Stimulated activated CD8-positive, alpha-beta memory T cell treated with anti-CD3 and anti-CD28 coated beads, Interleukin-4, amount 100 ng/mL, for 48 hours (primary cell): Measurements from ENCODE around the gene RNASEH2C.

ENCODE experiments used
- DNase-seq: peaks from one replicate; pipeline ENCODE4 v3.0.0-alpha.2; 2020

RNASEH2C gene

DNA sequence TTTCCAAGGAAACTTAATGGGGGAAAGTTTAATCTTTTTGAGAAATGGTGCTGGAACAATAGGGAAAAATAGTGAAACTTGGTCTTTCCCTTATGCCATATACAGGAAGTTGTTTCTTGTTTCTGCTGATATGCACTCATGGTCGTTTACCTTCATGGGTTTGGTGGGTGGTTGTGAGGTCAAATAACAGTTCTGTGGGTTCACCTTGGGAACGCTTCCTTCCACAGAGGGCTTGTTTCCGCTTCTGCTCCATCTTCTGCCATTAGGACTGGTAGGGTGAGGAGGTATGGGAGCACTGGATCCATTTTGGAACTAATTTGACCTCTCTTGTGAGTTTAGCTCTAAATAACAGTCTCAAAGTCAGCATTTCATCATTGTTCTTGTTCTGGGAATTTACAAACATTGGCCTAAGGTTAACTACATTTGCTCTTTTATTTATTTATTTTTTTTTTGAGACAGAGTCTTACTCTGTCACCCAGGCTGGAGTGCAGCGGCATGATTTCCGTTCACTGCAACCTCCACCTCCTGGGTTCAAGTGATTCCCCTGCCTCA, 40.3 kb downstream of the RNASEH2C start:
- no peak for DNase-seq

DNA sequence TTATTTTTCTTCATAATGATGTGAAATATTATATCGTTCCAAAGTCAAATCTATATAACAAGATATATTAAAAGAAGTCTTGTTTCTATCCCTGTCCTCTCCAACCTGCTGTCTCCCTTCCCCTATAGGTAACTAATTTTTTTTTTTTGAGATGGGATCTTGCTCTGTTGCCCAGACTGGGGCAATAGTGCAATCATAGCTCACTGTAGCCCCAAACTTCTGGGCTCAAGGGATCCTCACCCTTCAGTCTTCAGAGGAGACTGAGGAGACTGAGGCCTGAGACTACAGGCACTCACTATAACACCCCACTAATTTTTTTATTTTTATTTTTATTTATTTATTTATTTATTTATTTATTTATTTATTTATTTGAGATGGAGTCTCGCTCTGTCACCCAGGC, 47.6 kb downstream of the RNASEH2C start:
- DNase-seq = no peak

DNA sequence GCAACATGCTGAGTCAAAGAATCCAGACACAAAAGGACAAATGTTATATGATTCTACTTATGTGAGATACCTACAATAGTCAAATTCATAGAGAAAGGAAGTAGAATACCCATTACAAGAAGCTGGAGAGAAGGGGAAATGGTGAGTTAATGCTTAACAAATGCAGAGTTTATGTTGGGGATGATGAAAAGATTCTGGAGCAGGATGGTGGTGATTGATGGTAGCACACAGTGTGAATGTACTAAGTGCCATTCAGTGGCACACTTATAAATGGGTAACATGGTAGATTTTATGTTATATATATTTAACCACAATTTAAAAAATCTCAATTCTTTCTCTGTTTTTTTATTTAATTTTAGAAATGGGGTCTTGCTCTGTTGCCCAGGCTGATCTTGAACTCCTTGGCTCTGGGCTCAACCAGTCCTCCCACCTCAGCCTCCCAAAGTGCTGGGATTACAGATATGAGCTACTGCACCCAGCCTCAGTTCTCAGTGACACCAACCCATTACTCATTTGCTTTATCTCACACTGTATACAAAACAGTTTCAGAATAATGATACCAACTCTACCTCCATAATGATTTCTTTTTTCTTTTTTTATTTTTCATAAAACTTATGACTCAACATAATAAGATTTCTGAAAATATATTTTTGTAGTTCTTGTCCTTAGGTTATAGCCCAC, 48.3 kb downstream of the RNASEH2C start:
- DNase-seq = no peak
